ENCODE measurements around the gene PPP1R12C.
"Not testable (repeated sequence)": the region's sequence is repeated elsewhere in the genome, so short reads cannot be mapped to it uniquely, and the experiment has no call there.

PPP1R12C gene

GRCh38 chr19:55116859-55117662, at the start of gene PPP1R12C:
Gene PPP1R12C (minus strand): TSS chr19:55117637. CDS start chr19:55117543, 94 bp downstream.
- DNase-seq = no peak

- DNase-seq = peak; percentile 93 to 95
Observed at GRCh38 chr19:55166530-55167268, 49.3 kb upstream of the PPP1R12C start, which contains the start of gene DNAAF3. Gene DNAAF3 (minus strand): TSS chr19:55166613. CDS start chr19:55166413, 200 bp downstream.

GRCh38 chr19:55165952-55166529, 48.6 kb upstream of the PPP1R12C start:
- DNase-seq = peak; percentile 78 to 82

- no peak for DNase-seq
Observed at GRCh38 chr19:55161571-55162322, 44.3 kb upstream of the PPP1R12C start.

- no peak for DNase-seq
Observed at GRCh38 chr19:55160986-55161365, 43.5 kb upstream of the PPP1R12C start.

GRCh38 chr19:55160128-55160985, 42.9 kb upstream of the PPP1R12C start:
- DNase-seq = peak; percentile 82 to 87

GRCh38 chr19:55158848-55159749, 41.7 kb upstream of the PPP1R12C start:
- DNase-seq = no peak

GRCh38 chr19:55158423-55158822, 41.0 kb upstream of the PPP1R12C start:
- DNase-seq = no peak

- DNase-seq = no peak
Observed at GRCh38 chr19:55157064-55157908, 39.8 kb upstream of the PPP1R12C start, which contains the start of gene TNNI3. Gene TNNI3 (minus strand): TSS chr19:55157732. CDS start chr19:55157589, 143 bp downstream.

GRCh38 chr19:55156202-55157063, 39.0 kb upstream of the PPP1R12C start:
- DNase-seq = no peak

GRCh38 chr19:55155784-55156183, 38.3 kb upstream of the PPP1R12C start:
- not testable (repeated sequence) for DNase-seq

GRCh38 chr19:55153652-55154264, 36.3 kb upstream of the PPP1R12C start:
- no peak for DNase-seq

GRCh38 chr19:55152017-55152416, 34.6 kb upstream of the PPP1R12C start:
- no peak for DNase-seq

- no peak for DNase-seq
Observed at GRCh38 chr19:55149078-55150003, 31.9 kb upstream of the PPP1R12C start, which contains the start of gene TNNT1. Gene TNNT1 (minus strand): TSS chr19:55149206. CDS start chr19:55147157, 2,049 bp downstream.

GRCh38 chr19:55147545-55148251, 30.3 kb upstream of the PPP1R12C start:
- no peak for DNase-seq

GRCh38 chr19:55146705-55147273, 29.4 kb upstream of the PPP1R12C start:
- no peak for DNase-seq
